Ovary (tissue), 9 donors: ENCODE measurements around the gene CSNK1A1. TPM values are rescaled to one million over a fixed set of nuclear protein-coding genes. Genes with fewer than 3 reads are reported as not detected.

Experiments
- DNase-seq, 5 donors: peaks; one replicate each; pipeline ENCODE4 v3.0.0-alpha.2; 2019 to 2020
- H3K27ac ChIP-seq, 2 donors: fragments of 200-600 bp; one replicate each; pipeline versions ENCODE4 v1.5.1 to v1.8.0; 2019 to 2022
- H3K27me3 ChIP-seq: fragments of 200-600 bp; one replicate; pipeline ENCODE4 v1.8.0; 2022
- H3K36me3 ChIP-seq: fragments of 200-600 bp; sonication (generic); one replicate; pipeline ENCODE4 v1.5.1; 2019
- H3K4me1 ChIP-seq: one replicate; pipeline ENCODE4 v1.8.1; 2013; ENCODE audit warnings: mild to moderate bottlenecking, moderate library complexity; ENCODE audit not compliant: insufficient read depth
- H3K4me3 ChIP-seq: fragments of 200-600 bp; sonication (generic); one replicate; pipeline ENCODE4 v1.5.1; 2017
- H3K9me3 ChIP-seq, 2 donors: fragments of 200-600 bp in 1 of 2; sonication (generic) in 1 of 2; one replicate each; pipeline versions ENCODE4 v1.5.1 to v1.8.1; 2013 to 2019; ENCODE audit warnings: mild to moderate bottlenecking in 1 of 2, moderate library complexity in 1 of 2
- CTCF ChIP-seq, 3 donors: fragments of 450-650 bp in 2 of 3; fragments of 200-600 bp in 1 of 3; IDR thresholded peaks; one replicate each; pipeline versions ENCODE4 v1.5.1 to v1.8.0; 2016 to 2022; ENCODE audit warnings: antibody characterized with exemption in 3 of 3, mild to moderate bottlenecking in 1 of 3
- EP300 ChIP-seq: sonication (generic); formaldehyde crosslinking; IDR thresholded peaks from one replicate; pipeline ENCODE4 v1.6.1; 2017; ENCODE audit warnings: antibody characterized with exemption
- POLR2A ChIP-seq: fragments of 450-650 bp; IDR thresholded peaks from one replicate; pipeline ENCODE4 v1.6.1; 2017; ENCODE audit warnings: antibody characterized with exemption, mild to moderate bottlenecking, moderate library complexity
- WGBS, 3 donors: extraction: QIAGEN DNeasy Blood & Tissue Kit in 1 of 3; methylation state at CpG; one replicate each; pipeline versions ENCODE4 v1.1.5 to v1.1.7; 2013 to 2017; 5-methylcytosine and 5-hydroxymethylcytosine counted together
- intact Hi-C, 4 donors: fragments of 100-400 bp; cut with DNase I; formaldehyde crosslinking; loops; one replicate each; pipeline versions ENCODE4 v1.11.0 to v1.15.1; 2022 to 2023
- polyA plus RNA-seq, 2 donors: library from polyadenylated mRNA; stranded (reverse); fragments of 200-250 nt in 1 of 2; fragments of 350-450 nt in 1 of 2; fragmentation: Illumina TruSeq in 1 of 2; extraction: RNeasy Lipid Tissue Mini Kit (QIAGEN cat#74804) in 1 of 2; gene quantifications; one replicate each; pipeline ENCODE4 v1.2.3, GENCODE V29; 2013 to 2014
- total RNA-seq, 7 donors: library from RNA; depleted of rRNA in 2 of 7; stranded (reverse); fragments of >200 nt in 2 of 7; fragmentation: NEBNext Ultra II Directional in 3 of 7; extraction: Animal tissue kit (Norgen Biotek cat#: 25700) in 3 of 7; gene quantifications; one replicate each; pipeline versions ENCODE4 v1.1.0 to v1.2.4, GENCODE V29; 2016 to 2023
- donor health status: DM: no; HTN: no; CAD: no; lungs with moderate emphysema.
- donor health status: DM: no; HTN: no; CAD: no.
- donor health status: Bipolar disorder and iron deficiency.
- donor health status: DM: yes; HTN: yes; CAD: no.
- donor health status: DM: no; HTN: no; CAD: no.
- donor health status: DM: yes; HTN: yes; CAD: no.

Gene CSNK1A1
- total and polyA plus RNA-seq, 9 donors: 64.1 to 233 (median 158) TPM

GRCh38 chr5:149583394-149583793 is 32.2 kb upstream of the CSNK1A1 start:
- 54 to 92% (median 56%) methylated on average over 1 of the region's 1 CpG for WGBS, 3 donors
- DNase-seq: no peak
- Histone ChIP-seq H3K27ac (peak overlapping the region; percentile 44 to 51), H3K4me1 (peaks cover 9% of the 10 kb centered on the region), H3K36me3 (no peaks in the 10 kb centered on the region), H3K4me3 (no peak overlapping the region), H3K9me3 (no peaks in the 10 kb centered on the region), H3K27me3 (no peaks in the 10 kb centered on the region)
- TF ChIP-seq CTCF (IDR thresholded peaks at IDR 0.05) (no peak), POLR2A (no peak), EP300 (no peak)
- intact Hi-C loops: no loop called here

GRCh38 chr5:149581931-149582768 is 30.9 kb upstream of the CSNK1A1 start:
- Histone ChIP-seq H3K36me3 (no peaks in the 10 kb centered on the region), H3K27me3 (no peaks in the 10 kb centered on the region), H3K4me3 (peak overlapping the region; percentile 57), H3K27ac (peak overlapping the region in 1 of 2 donors; percentile 65), H3K4me1 (peaks cover 9% of the 10 kb centered on the region), H3K9me3 (no peaks in the 10 kb centered on the region)
- intact Hi-C loops: no loop called here
- TF ChIP-seq POLR2A (no peak), CTCF (IDR thresholded peaks at IDR 0.05) (no peak), EP300 (no peak)
- 8 to 13% (median 9%) methylated on average over 9 of the region's 9 CpGs for WGBS, 3 donors
- peak in 3 of 5 donors; percentile 39 to 53 (median 50) for DNase-seq

GRCh38 chr5:149581192-149581861 is 30.1 kb upstream of the CSNK1A1 start, which contains the start of gene ARHGEF37:
Gene ARHGEF37 (plus strand): TSS chr5:149581498. CDS start chr5:149597770, 16,272 bp downstream.
- Histone ChIP-seq H3K36me3 (no peaks in the 10 kb centered on the region), H3K27me3 (no peaks in the 10 kb centered on the region), H3K9me3 (no peaks in the 10 kb centered on the region), H3K27ac (peak within 1 kb of the TSS; percentile 32 to 65), H3K4me3 (peak within 1 kb of the TSS; percentile 57), H3K4me1 (peaks cover 9% of the 10 kb centered on the region)
- intact Hi-C loops: no loop called here
- WGBS, 3 donors: 0 to 1% (median 0%) methylated on average over 56 of the region's 56 CpGs
- no peak for TF ChIP-seq POLR2A
- peak; percentile 84 to 93 (median 90) for DNase-seq

- Histone ChIP-seq H3K36me3 (no peaks in the 10 kb centered on the region), H3K9me3 (no peaks in the 10 kb centered on the region), H3K27ac (peak overlapping the region in 1 of 2 donors; percentile 65), H3K4me3 (peak overlapping the region; percentile 57), H3K27me3 (no peaks in the 10 kb centered on the region), H3K4me1 (peaks cover 9% of the 10 kb centered on the region)
- no peak for TF ChIP-seq CTCF (IDR thresholded peaks at IDR 0.05)
- TF ChIP-seq EP300: no peak
- TF ChIP-seq POLR2A: no peak
- intact Hi-C loops: no loop called here
- no peak for DNase-seq
- WGBS, 3 donors: 33 to 46% (median 36%) methylated on average over 10 of the region's 10 CpGs
Observed at GRCh38 chr5:149580808-149581191, 29.6 kb upstream of the CSNK1A1 start.
